ENCODE results near the gene DNM3. TPM values are rescaled to one million over a fixed set of nuclear protein-coding genes. Genes with fewer than 3 reads are reported as not detected.

The DNM3 gene
- polyA plus RNA-seq, 1 of the 3 experiments (the other 2 are of a cell fraction) = 0.43 TPM

GRCh38 chr1:172142324-172142723 is 301.0 kb downstream of the DNM3 start (continued):
- TF ChIP-seq CHD2 (IDR thresholded peaks at IDR 0.05; ENCODE audit: low read length, partially characterized antibody) = no peak
- TF ChIP-seq, protein P1, sequence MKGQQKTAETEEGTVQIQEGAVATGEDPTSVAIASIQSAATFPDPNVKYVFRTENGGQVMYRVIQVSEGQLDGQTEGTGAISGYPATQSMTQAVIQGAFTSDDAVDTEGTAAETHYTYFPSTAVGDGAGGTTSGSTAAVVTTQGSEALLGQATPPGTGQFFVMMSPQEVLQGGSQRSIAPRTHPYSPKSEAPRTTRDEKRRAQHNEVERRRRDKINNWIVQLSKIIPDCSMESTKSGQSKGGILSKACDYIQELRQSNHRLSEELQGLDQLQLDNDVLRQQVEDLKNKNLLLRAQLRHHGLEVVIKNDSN (IDR thresholded peaks at IDR 0.05; ENCODE audit: borderline replicate concordance, low read depth) = no peak
- TF ChIP-seq, protein P2, sequence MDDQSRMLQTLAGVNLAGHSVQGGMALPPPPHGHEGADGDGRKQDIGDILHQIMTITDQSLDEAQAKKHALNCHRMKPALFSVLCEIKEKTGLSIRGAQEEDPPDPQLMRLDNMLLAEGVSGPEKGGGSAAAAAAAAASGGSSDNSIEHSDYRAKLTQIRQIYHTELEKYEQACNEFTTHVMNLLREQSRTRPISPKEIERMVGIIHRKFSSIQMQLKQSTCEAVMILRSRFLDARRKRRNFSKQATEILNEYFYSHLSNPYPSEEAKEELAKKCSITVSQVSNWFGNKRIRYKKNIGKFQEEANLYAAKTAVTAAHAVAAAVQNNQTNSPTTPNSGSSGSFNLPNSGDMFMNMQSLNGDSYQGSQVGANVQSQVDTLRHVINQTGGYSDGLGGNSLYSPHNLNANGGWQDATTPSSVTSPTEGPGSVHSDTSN (IDR thresholded peaks at IDR 0.05) = no peak
- TF ChIP-seq, protein P3, sequence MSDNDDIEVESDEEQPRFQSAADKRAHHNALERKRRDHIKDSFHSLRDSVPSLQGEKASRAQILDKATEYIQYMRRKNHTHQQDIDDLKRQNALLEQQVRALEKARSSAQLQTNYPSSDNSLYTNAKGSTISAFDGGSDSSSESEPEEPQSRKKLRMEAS (IDR thresholded peaks at IDR 0.05; ENCODE audit: low read depth) = no peak

- ChIA-PET POLR2A (no interaction called here), CTCF (interaction anchor here (1.2 to 1.3 kb wide), 3 partner anchors 49 to 256 kb away, joined by 3 to 4 read pairs (median 3); no protein-coding TSS in a partner anchor)
- H3K36me3 ChIP-seq (replicated peaks in 1 of 2; ENCODE audit: control insufficient read depth in 1 of 2, insufficient read depth in 2 of 2, low read length in 1 of 2) = peaks cover 40 to 47% of the 10 kb centered on the region in 2 experiments
- no peak for DNase-seq
- H3K4me2 ChIP-seq = peak overlapping the region; percentile 70
- H3K79me2 ChIP-seq (ENCODE audit: insufficient read depth) = peaks cover 55% of the 10 kb centered on the region
- H3K9me3 ChIP-seq = no peaks in the 10 kb centered on the region
- H3K27me3 ChIP-seq (ENCODE audit: insufficient read depth) = no peaks in the 10 kb centered on the region
- 7% methylated on average over 3 of the region's 3 CpGs for WGBS (ENCODE audit: low lambda C conversion rate)
- peaks cover 35 to 40% of the 10 kb centered on the region in 2 experiments; a peak in 3 of 4 replicates for H3K4me1 ChIP-seq (ENCODE audit: control insufficient read depth in 1 of 2, insufficient read depth in 2 of 2, low read depth in 1 of 2, low read length in 1 of 2)
- peak overlapping the region; percentile 97 to 99 for H3K27ac ChIP-seq (ENCODE audit: low read depth in 2 of 2, low read length in 1 of 2)
- H4K20me1 ChIP-seq (ENCODE audit: insufficient read depth) = no peaks in the 10 kb centered on the region; the same call in 1 of the 2 replicates
- TF ChIP-seq FOXJ3 (CRISPR knock-in tag; IDR thresholded peaks at IDR 0.05) = no peak
- no peak for TF ChIP-seq RAD21 (IDR thresholded peaks at IDR 0.05; ENCODE audit: low read length)
- no peak for TF ChIP-seq RXRA (IDR thresholded peaks at IDR 0.05; ENCODE audit: borderline replicate concordance, low read depth)
- no peak for TF ChIP-seq RFX5 (IDR thresholded peaks at IDR 0.05; ENCODE audit: low read length)
- TF ChIP-seq EP300 (IDR thresholded peaks at IDR 0.05; ENCODE audit: borderline replicate concordance in 1 of 2, low read depth in 1 of 2, low read length in 1 of 2) = 0 out of 4 replicates have a peak, but pooled peaks of 1 of the 2 experiments have one; percentile 32
- TF ChIP-seq YY1 (IDR thresholded peaks at IDR 0.05; ENCODE audit: low read depth) = no peak
- TF ChIP-seq POLR2AphosphoS5 (IDR thresholded peaks at IDR 0.05; ENCODE audit: low read depth, low read length) = peak; percentile 67
- TF ChIP-seq TCF12 (IDR thresholded peaks at IDR 0.05) = peak; percentile 71
- TF ChIP-seq, protein P2 (IDR thresholded peaks at IDR 0.05) = peak; percentile 41
- TF ChIP-seq FOSL2 (IDR thresholded peaks at IDR 0.05; ENCODE audit: borderline replicate concordance, low read depth) = peak; percentile 20; the same call in 1 of the 2 replicates
- TF ChIP-seq, protein P3 (IDR thresholded peaks at IDR 0.05; ENCODE audit: low read depth) = 0 out of 2 replicates have a peak, but pooled peaks have one; percentile 16
- TF ChIP-seq, protein P4, sequence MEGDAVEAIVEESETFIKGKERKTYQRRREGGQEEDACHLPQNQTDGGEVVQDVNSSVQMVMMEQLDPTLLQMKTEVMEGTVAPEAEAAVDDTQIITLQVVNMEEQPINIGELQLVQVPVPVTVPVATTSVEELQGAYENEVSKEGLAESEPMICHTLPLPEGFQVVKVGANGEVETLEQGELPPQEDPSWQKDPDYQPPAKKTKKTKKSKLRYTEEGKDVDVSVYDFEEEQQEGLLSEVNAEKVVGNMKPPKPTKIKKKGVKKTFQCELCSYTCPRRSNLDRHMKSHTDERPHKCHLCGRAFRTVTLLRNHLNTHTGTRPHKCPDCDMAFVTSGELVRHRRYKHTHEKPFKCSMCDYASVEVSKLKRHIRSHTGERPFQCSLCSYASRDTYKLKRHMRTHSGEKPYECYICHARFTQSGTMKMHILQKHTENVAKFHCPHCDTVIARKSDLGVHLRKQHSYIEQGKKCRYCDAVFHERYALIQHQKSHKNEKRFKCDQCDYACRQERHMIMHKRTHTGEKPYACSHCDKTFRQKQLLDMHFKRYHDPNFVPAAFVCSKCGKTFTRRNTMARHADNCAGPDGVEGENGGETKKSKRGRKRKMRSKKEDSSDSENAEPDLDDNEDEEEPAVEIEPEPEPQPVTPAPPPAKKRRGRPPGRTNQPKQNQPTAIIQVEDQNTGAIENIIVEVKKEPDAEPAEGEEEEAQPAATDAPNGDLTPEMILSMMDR (IDR thresholded peaks at IDR 0.05) = no peak
- peak; percentile 42 for TF ChIP-seq JUND (IDR thresholded peaks at IDR 0.05)
- TF ChIP-seq SIN3A (IDR thresholded peaks at IDR 0.05; ENCODE audit: borderline replicate concordance, low read depth, low read length) = 0 out of 2 replicates have a peak, but pooled peaks have one; percentile 46
- no peak for TF ChIP-seq IRF3 (IDR thresholded peaks at IDR 0.05; ENCODE audit: low read depth, low read length)
- TF ChIP-seq RCOR1 (IDR thresholded peaks at IDR 0.05; ENCODE audit: low read length) = no peak
- TF ChIP-seq NFIC (IDR thresholded peaks at IDR 0.05; ENCODE audit: borderline replicate concordance) = peak; percentile 66
- 0 out of 2 replicates have a peak, but pooled peaks have one; percentile 46 for TF ChIP-seq TAF1 (IDR thresholded peaks at IDR 0.05; ENCODE audit: borderline replicate concordance, low read depth, low read length)
- 0 out of 2 replicates have a peak, but pooled peaks have one; percentile 37 for TF ChIP-seq MEF2A (IDR thresholded peaks at IDR 0.05; ENCODE audit: borderline replicate concordance, low read depth)
- peak; percentile 12; the same call in 1 of the 2 replicates for TF ChIP-seq ELF1 (IDR thresholded peaks at IDR 0.05)
- peak; percentile 44; the same call in 1 of the 2 replicates for TF ChIP-seq TEAD4 (IDR thresholded peaks at IDR 0.05; ENCODE audit: borderline replicate concordance, insufficient read depth)
- no peak overlapping the region for H2AFZ ChIP-seq (ENCODE audit: low read depth)
- peak overlapping the region; percentile 85 for H3K9ac ChIP-seq
- H3K4me3 ChIP-seq (ENCODE audit: low read depth in 2 of 2, low read length in 1 of 2) = peak overlapping the region; percentile 74 to 93
- peaks cover 67% of the 10 kb centered on the region for H3F3A ChIP-seq (replicated peaks; ENCODE audit: insufficient read depth)
- H3K9me2 ChIP-seq = no peaks in the 10 kb centered on the region
These were observed 302.2 kb downstream of the DNM3 start for GRCh38 chr1:172143384-172144055.
